Tibial nerve (tissue), 4 donors: ENCODE measurements around the gene SIAE.

Source experiments
- EP300 ChIP-seq, 2 donors: sonication (generic); formaldehyde crosslinking; IDR thresholded peaks; one replicate each; pipeline ENCODE4 v1.6.1; 2017; ENCODE audit warnings: antibody characterized with exemption in 2 of 2, mild to moderate bottlenecking in 1 of 2
- POLR2A ChIP-seq, 2 donors: fragments of 450-650 bp; IDR thresholded peaks; one replicate each; pipeline ENCODE4 v1.6.1; 2017; ENCODE audit warnings: antibody characterized with exemption in 2 of 2, mild to moderate bottlenecking in 2 of 2, moderate library complexity in 2 of 2
- TF ChIP-seq, protein P1 (sequence below), 5 experiments: fragments of 200-600 bp in 3 of 5; fragments of 450-650 bp in 2 of 5; sonication (generic) in 3 of 5; IDR thresholded peaks; one replicate each; pipeline ENCODE4 v1.5.1; 2016 to 2019; ENCODE audit warnings: antibody characterized with exemption in 5 of 5, mild to moderate bottlenecking in 3 of 5, moderate library complexity in 2 of 5

DNA sequence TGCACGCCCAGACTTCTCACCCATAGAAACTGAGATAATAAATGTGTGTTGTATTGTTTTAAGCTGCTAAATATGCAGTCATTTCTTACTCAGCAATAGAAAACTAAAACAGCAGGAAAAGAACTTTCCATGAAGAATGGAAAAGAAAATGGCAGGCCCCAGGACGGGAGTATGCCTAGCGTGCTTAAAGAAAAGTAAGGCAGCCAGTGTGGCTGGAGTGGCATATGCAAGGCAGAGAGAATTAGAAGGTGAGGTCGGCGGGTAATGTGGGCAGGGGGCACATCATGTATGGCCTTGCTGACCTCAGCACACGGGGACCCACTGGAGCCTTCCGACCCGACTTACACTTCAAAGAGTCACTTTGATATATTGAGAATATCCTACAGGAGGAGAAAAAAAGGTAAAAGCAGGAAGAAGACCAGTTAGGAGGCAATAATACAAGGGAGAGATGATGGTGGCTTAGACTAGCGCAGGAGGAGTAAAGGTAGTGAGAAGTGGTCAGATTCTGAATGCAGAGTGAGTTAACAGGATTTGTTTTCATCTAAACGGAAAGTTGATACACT, 30.4 kb downstream of the SIAE start:
- TF ChIP-seq, protein P1, sequence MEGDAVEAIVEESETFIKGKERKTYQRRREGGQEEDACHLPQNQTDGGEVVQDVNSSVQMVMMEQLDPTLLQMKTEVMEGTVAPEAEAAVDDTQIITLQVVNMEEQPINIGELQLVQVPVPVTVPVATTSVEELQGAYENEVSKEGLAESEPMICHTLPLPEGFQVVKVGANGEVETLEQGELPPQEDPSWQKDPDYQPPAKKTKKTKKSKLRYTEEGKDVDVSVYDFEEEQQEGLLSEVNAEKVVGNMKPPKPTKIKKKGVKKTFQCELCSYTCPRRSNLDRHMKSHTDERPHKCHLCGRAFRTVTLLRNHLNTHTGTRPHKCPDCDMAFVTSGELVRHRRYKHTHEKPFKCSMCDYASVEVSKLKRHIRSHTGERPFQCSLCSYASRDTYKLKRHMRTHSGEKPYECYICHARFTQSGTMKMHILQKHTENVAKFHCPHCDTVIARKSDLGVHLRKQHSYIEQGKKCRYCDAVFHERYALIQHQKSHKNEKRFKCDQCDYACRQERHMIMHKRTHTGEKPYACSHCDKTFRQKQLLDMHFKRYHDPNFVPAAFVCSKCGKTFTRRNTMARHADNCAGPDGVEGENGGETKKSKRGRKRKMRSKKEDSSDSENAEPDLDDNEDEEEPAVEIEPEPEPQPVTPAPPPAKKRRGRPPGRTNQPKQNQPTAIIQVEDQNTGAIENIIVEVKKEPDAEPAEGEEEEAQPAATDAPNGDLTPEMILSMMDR (IDR thresholded peaks at IDR 0.05), result no peak
- no peak for TF ChIP-seq POLR2A (IDR thresholded peaks at IDR 0.05)
- TF ChIP-seq EP300 (IDR thresholded peaks at IDR 0.05), result no peak
